Measurements from ENCODE around the gene TIE1. TPM values are rescaled to one million over a fixed set of nuclear protein-coding genes. Genes with fewer than 3 reads are reported as not detected.

Gene TIE1
- total and polyA plus RNA-seq, 12 donors, result 5.0 to 49.8 (median 27.0) TPM

- intact Hi-C loops (cut with DNase I), result loop anchor here in 1 of 2 donors (5.0 kb wide), 1 partner anchor 114 kb away; no protein-coding TSS in a partner anchor
- Histone ChIP-seq H3K4me3 (no peak overlapping the region), H3K27me3 (no peaks in the 10 kb centered on the region), H3K36me3 (replicated peaks in 1 of 2) (no peaks in the 10 kb centered on the region), H3K4me1 (replicated peaks in 1 of 2) (peaks cover 0 to 6% of the 10 kb centered on the region in 2 donors), H3K9me3 (replicated peaks in 1 of 3) (no peaks in the 10 kb centered on the region), H3K27ac (no peak overlapping the region)
- DNase-seq, result no peak
- 87 to 92% (median 90%) methylated on average over 10 of the region's 10 CpGs for WGBS, 4 donors
- TF ChIP-seq CTCF (IDR thresholded peaks at IDR 0.05) (no peak), POLR2A (IDR thresholded peaks at IDR 0.05) (no peak)
Measured at GRCh38 chr1:43351421-43352350, 50.9 kb downstream of the TIE1 start.

DNA sequence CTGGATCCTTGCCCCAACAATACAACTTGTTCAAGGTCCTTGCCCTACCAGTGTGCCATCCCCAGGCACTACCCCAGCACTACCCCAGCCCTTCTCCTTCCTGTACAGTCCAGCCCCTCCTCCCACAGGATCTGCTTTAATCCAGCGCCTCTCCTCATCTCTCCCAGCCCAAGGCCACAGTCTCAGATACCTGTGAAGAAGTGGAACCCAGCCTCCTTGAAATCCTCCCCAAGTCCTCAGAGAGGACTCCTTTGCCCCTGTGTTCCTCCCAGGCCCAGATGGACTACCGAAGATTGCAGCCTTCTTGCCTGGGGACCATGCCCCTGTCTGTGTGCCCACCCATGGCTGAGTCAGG, 51.5 kb downstream of the TIE1 start:
- H3K27ac ChIP-seq, result no peak overlapping the region
- no peak overlapping the region for H3K4me3 ChIP-seq
- H3K27me3 ChIP-seq, result no peaks in the 10 kb centered on the region
- WGBS, 4 donors, result 74 to 96% (median 92%) methylated on average over 2 of the region's 2 CpGs
- H3K36me3 ChIP-seq (replicated peaks in 1 of 2), result no peaks in the 10 kb centered on the region
- H3K4me1 ChIP-seq (replicated peaks in 1 of 2), result peaks cover 0 to 8% of the 10 kb centered on the region in 2 donors
- TF ChIP-seq POLR2A (IDR thresholded peaks at IDR 0.05) (no peak), CTCF (IDR thresholded peaks at IDR 0.05) (no peak)
- intact Hi-C loops (cut with DNase I), result loop anchor here in 1 of 2 donors (5.0 kb wide), 1 partner anchor 115 kb away; no protein-coding TSS in a partner anchor
- no peaks in the 10 kb centered on the region for H3K9me3 ChIP-seq (replicated peaks in 1 of 3)
- DNase-seq, result no peak

GRCh38 chr1:43352881-43353280, 52.1 kb downstream of the TIE1 start:
- no peak overlapping the region for H3K4me3 ChIP-seq
- WGBS, 4 donors, result 46 to 57% (median 53%) methylated on average over 3 of the region's 3 CpGs
- TF ChIP-seq POLR2A (IDR thresholded peaks at IDR 0.05) (no peak), CTCF (IDR thresholded peaks at IDR 0.05) (no peak)
- no peaks in the 10 kb centered on the region for H3K27me3 ChIP-seq
- no peaks in the 10 kb centered on the region for H3K9me3 ChIP-seq (replicated peaks in 1 of 3)
- H3K4me1 ChIP-seq (replicated peaks in 1 of 2), result peaks cover 0 to 13% of the 10 kb centered on the region in 2 donors
- no peak for DNase-seq
- no peaks in the 10 kb centered on the region for H3K36me3 ChIP-seq (replicated peaks in 1 of 2)
- intact Hi-C loops (cut with DNase I), result loop anchor here in 1 of 2 donors (5.0 kb wide), 1 partner anchor 116 kb away; no protein-coding TSS in a partner anchor
- no peak overlapping the region for H3K27ac ChIP-seq

DNA sequence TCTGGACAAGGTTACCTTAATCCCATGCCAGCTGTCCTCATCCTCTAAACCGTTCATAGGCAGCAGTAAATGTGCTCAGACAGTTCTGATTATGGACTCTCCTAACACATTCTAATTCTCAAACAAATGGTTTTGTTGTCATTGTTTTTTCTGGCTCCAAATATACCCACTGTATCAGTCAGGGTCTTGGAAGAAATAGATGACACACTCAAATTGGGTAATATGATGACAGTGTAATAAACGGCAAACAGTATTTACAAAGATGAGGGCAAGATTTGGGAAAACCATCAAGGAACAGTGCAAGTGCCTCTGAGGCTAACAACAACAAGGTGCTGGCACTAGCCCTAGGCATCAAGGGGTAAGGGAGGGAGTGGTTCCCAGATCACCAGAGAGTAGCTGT, 53.7 kb downstream of the TIE1 start:
- no peaks in the 10 kb centered on the region for H3K36me3 ChIP-seq (replicated peaks in 1 of 2)
- no peaks in the 10 kb centered on the region for H3K9me3 ChIP-seq (replicated peaks in 1 of 3)
- no peak overlapping the region for H3K27ac ChIP-seq
- no peak for DNase-seq
- no peak overlapping the region for H3K4me3 ChIP-seq
- H3K27me3 ChIP-seq, result no peaks in the 10 kb centered on the region
- intact Hi-C loops (cut with DNase I), result loop anchor here in 1 of 2 donors (5.0 kb wide), 1 partner anchor 117 kb away; no protein-coding TSS in a partner anchor
- WGBS, 4 donors, result 60 to 79% (median 73%) methylated on average over 2 of the region's 2 CpGs
- TF ChIP-seq POLR2A (IDR thresholded peaks at IDR 0.05) (no peak), CTCF (IDR thresholded peaks at IDR 0.05) (no peak)
- peaks cover 5 to 23% of the 10 kb centered on the region in 2 donors for H3K4me1 ChIP-seq (replicated peaks in 1 of 2)
